ENCODE measurements around the gene DST. TPM values are rescaled to one million over a fixed set of nuclear protein-coding genes. Genes with fewer than 3 reads are reported as not detected.
A peak's percentile ranks its signal among the peaks of the same experiment; 100 is the strongest.

The DST gene
- total RNA-seq, 2 donors from 2014 or later, result 6.0 to 10.1 TPM

- ATAC-seq, result no peak
- Mint-ChIP-seq H3K9me3 (no peaks in the 10 kb centered on the region), H3K27me3 (no peaks in the 10 kb centered on the region), H3K4me3 (no peak overlapping the region), H3K4me1 (ENCODE audit: low read depth in 2 of 2) (no peaks in the 10 kb centered on the region), H3K27ac (no peak overlapping the region), H3K36me3 (no peaks in the 10 kb centered on the region)
- DNase-seq (ENCODE audit: low spot score), result no peak
Measured at GRCh38 chr6:56625356-56625755, 17.3 kb downstream of the DST start.

GRCh38 chr6:56624728-56625069 lies 18.0 kb downstream of the DST start:
- DNase-seq (ENCODE audit: low spot score), result no peak
- Mint-ChIP-seq H3K4me1 (ENCODE audit: low read depth in 2 of 2) (no peaks in the 10 kb centered on the region), H3K27ac (no peak overlapping the region), H3K9me3 (no peaks in the 10 kb centered on the region), H3K4me3 (no peak overlapping the region), H3K27me3 (no peaks in the 10 kb centered on the region), H3K36me3 (no peaks in the 10 kb centered on the region)
- ATAC-seq, result no peak

- H3K9me3 Mint-ChIP-seq, result no peaks in the 10 kb centered on the region
- no peaks in the 10 kb centered on the region for H3K36me3 Mint-ChIP-seq
- H3K4me3 Mint-ChIP-seq, result no peak overlapping the region
- ATAC-seq (no peak), DNase-seq (ENCODE audit: low spot score) (no peak)
- no peaks in the 10 kb centered on the region for H3K4me1 Mint-ChIP-seq (ENCODE audit: low read depth in 2 of 2)
- no peaks in the 10 kb centered on the region for H3K27me3 Mint-ChIP-seq
- H3K27ac Mint-ChIP-seq, result no peak overlapping the region
Measured at GRCh38 chr6:56624046-56624727, 18.5 kb downstream of the DST start.

- Mint-ChIP-seq H3K27me3 (no peaks in the 10 kb centered on the region), H3K4me1 (ENCODE audit: low read depth in 2 of 2) (no peaks in the 10 kb centered on the region), H3K27ac (no peak overlapping the region), H3K9me3 (no peaks in the 10 kb centered on the region), H3K4me3 (no peak overlapping the region), H3K36me3 (no peaks in the 10 kb centered on the region)
- DNase-seq (ENCODE audit: low spot score) (no peak), ATAC-seq (no peak)
Measured at GRCh38 chr6:56620229-56620868, 22.3 kb downstream of the DST start.

- Mint-ChIP-seq H3K4me3 (no peak overlapping the region), H3K4me1 (ENCODE audit: low read depth in 2 of 2) (no peaks in the 10 kb centered on the region), H3K36me3 (no peaks in the 10 kb centered on the region), H3K27ac (no peak overlapping the region), H3K27me3 (no peaks in the 10 kb centered on the region), H3K9me3 (no peaks in the 10 kb centered on the region)
- no peak for ATAC-seq
- no peak for DNase-seq (ENCODE audit: low spot score)
Measured at GRCh38 chr6:56618050-56618449, 24.6 kb downstream of the DST start.

GRCh38 chr6:56616967-56617366 lies 25.7 kb downstream of the DST start:
- H3K9me3 Mint-ChIP-seq, result no peaks in the 10 kb centered on the region
- H3K4me1 Mint-ChIP-seq (ENCODE audit: low read depth in 2 of 2), result no peaks in the 10 kb centered on the region
- no peak for DNase-seq (ENCODE audit: low spot score)
- no peak overlapping the region for H3K27ac Mint-ChIP-seq
- H3K36me3 Mint-ChIP-seq, result no peaks in the 10 kb centered on the region
- no peaks in the 10 kb centered on the region for H3K27me3 Mint-ChIP-seq
- ATAC-seq, result no peak
- H3K4me3 Mint-ChIP-seq, result no peak overlapping the region

GRCh38 chr6:56613247-56613851 lies 29.3 kb downstream of the DST start:
- H3K9me3 Mint-ChIP-seq, result no peaks in the 10 kb centered on the region
- DNase-seq (ENCODE audit: low spot score) (no peak), ATAC-seq (no peak)
- H3K4me3 Mint-ChIP-seq, result no peak overlapping the region
- H3K27ac Mint-ChIP-seq, result no peak overlapping the region
- no peaks in the 10 kb centered on the region for H3K27me3 Mint-ChIP-seq
- no peaks in the 10 kb centered on the region for H3K36me3 Mint-ChIP-seq
- no peaks in the 10 kb centered on the region for H3K4me1 Mint-ChIP-seq (ENCODE audit: low read depth in 2 of 2)

GRCh38 chr6:56608332-56608731 lies 34.4 kb downstream of the DST start:
- no peaks in the 10 kb centered on the region for H3K4me1 Mint-ChIP-seq (ENCODE audit: low read depth in 2 of 2)
- peaks cover 6 to 7% of the 10 kb centered on the region in 2 donors for H3K27me3 Mint-ChIP-seq
- no peak overlapping the region for H3K4me3 Mint-ChIP-seq
- H3K36me3 Mint-ChIP-seq, result no peaks in the 10 kb centered on the region
- no peak for DNase-seq (ENCODE audit: low spot score)
- no peaks in the 10 kb centered on the region for H3K9me3 Mint-ChIP-seq
- H3K27ac Mint-ChIP-seq, result no peak overlapping the region
- no peak for ATAC-seq

GRCh38 chr6:56607111-56607752 lies 35.5 kb downstream of the DST start:
- H3K4me3 Mint-ChIP-seq, result no peak overlapping the region
- H3K4me1 Mint-ChIP-seq (ENCODE audit: low read depth in 2 of 2), result no peaks in the 10 kb centered on the region
- peaks cover 6 to 7% of the 10 kb centered on the region in 2 donors for H3K27me3 Mint-ChIP-seq

GRCh38 chr6:56605435-56605834 lies 37.3 kb downstream of the DST start:
- Mint-ChIP-seq H3K27me3 (peaks cover 6 to 7% of the 10 kb centered on the region in 2 donors), H3K4me1 (ENCODE audit: low read depth in 2 of 2) (no peaks in the 10 kb centered on the region), H3K27ac (no peak overlapping the region), H3K9me3 (no peaks in the 10 kb centered on the region), H3K36me3 (no peaks in the 10 kb centered on the region), H3K4me3 (no peak overlapping the region)
- DNase-seq (ENCODE audit: low spot score) (no peak), ATAC-seq (no peak)

More at GRCh38 chr6:56607111-56607752, 35.5 kb downstream of the DST start:
- Mint-ChIP-seq H3K9me3 (no peaks in the 10 kb centered on the region), H3K27ac (no peak overlapping the region), H3K36me3 (no peaks in the 10 kb centered on the region)
- DNase-seq (ENCODE audit: low spot score) (no peak), ATAC-seq (no peak)

GRCh38 chr6:56604186-56604585 lies 38.5 kb downstream of the DST start:
- no peak for ATAC-seq
- H3K36me3 Mint-ChIP-seq, result no peaks in the 10 kb centered on the region
- H3K27me3 Mint-ChIP-seq, result peaks cover 6 to 7% of the 10 kb centered on the region in 2 donors
- no peaks in the 10 kb centered on the region for H3K4me1 Mint-ChIP-seq (ENCODE audit: low read depth in 2 of 2)
- no peak overlapping the region for H3K4me3 Mint-ChIP-seq
- DNase-seq (ENCODE audit: low spot score), result no peak
- H3K27ac Mint-ChIP-seq, result no peak overlapping the region
- H3K9me3 Mint-ChIP-seq, result no peaks in the 10 kb centered on the region

- H3K27ac Mint-ChIP-seq, result no peak overlapping the region
- DNase-seq (ENCODE audit: low spot score) (no peak), ATAC-seq (no peak)
- H3K4me3 Mint-ChIP-seq, result no peak overlapping the region
- H3K9me3 Mint-ChIP-seq, result no peaks in the 10 kb centered on the region
- no peaks in the 10 kb centered on the region for H3K4me1 Mint-ChIP-seq (ENCODE audit: low read depth in 2 of 2)
- H3K36me3 Mint-ChIP-seq, result no peaks in the 10 kb centered on the region
- H3K27me3 Mint-ChIP-seq, result peaks cover 4 to 5% of the 10 kb centered on the region in 2 donors
Measured at GRCh38 chr6:56601390-56601789, 41.3 kb downstream of the DST start.

GRCh38 chr6:56595490-56596122 lies 47.1 kb downstream of the DST start:
- Mint-ChIP-seq H3K27me3 (peaks cover 0 to 4% of the 10 kb centered on the region in 2 donors), H3K27ac (no peak overlapping the region), H3K4me3 (no peak overlapping the region), H3K36me3 (no peaks in the 10 kb centered on the region), H3K4me1 (ENCODE audit: low read depth in 2 of 2) (peaks cover 0 to 4% of the 10 kb centered on the region in 2 donors), H3K9me3 (no peaks in the 10 kb centered on the region)
- ATAC-seq (peak; percentile 73 to 77), DNase-seq (ENCODE audit: low spot score) (no peak)

GRCh38 chr6:56594699-56595098 lies 48.0 kb downstream of the DST start:
- no peak overlapping the region for H3K27ac Mint-ChIP-seq

More at GRCh38 chr6:56594699-56595098, 48.0 kb downstream of the DST start:
- Mint-ChIP-seq H3K27me3 (peaks cover 0 to 4% of the 10 kb centered on the region in 2 donors), H3K9me3 (no peaks in the 10 kb centered on the region), H3K4me3 (no peak overlapping the region), H3K4me1 (ENCODE audit: low read depth in 2 of 2) (peaks cover 0 to 4% of the 10 kb centered on the region in 2 donors), H3K36me3 (no peaks in the 10 kb centered on the region)
- ATAC-seq, result no peak
- DNase-seq (ENCODE audit: low spot score), result no peak
